Osteoblast (primary cell): ENCODE measurements around the gene SSTR1. TPM values are rescaled to one million over a fixed set of nuclear protein-coding genes. Genes with fewer than 3 reads are reported as not detected.
A peak's percentile ranks its signal among the peaks of the same experiment; 100 is the strongest.

ENCODE experiments used
- DNase-seq: peaks from one replicate; pipeline ENCODE4 v3.0.0; 2011; ENCODE audit warnings: low spot score, mixed read lengths; ENCODE audit not compliant: insufficient read length; ENCODE audit errors: missing footprints
- H2AFZ ChIP-seq: 2 replicates; pipeline ENCODE4 v1.6.0; 2011; ENCODE audit warnings: mild to moderate bottlenecking, low read length
- H3K27ac ChIP-seq: 2 replicates; pipeline ENCODE4 v1.5.1; 2011; ENCODE audit warnings: mild to moderate bottlenecking, low read depth, low read length, moderate library complexity
- H3K27me3 ChIP-seq: 2 replicates; pipeline ENCODE4 v1.6.0; 2012; ENCODE audit warnings: mild to moderate bottlenecking, control low read depth, inconsistent platforms, low read length, moderate library complexity; ENCODE audit not compliant: insufficient read depth
- H3K36me3 ChIP-seq: 2 replicates; pipeline ENCODE4 v1.5.1; 2011; ENCODE audit warnings: mild to moderate bottlenecking, low read length, control low read depth, moderate library complexity; ENCODE audit not compliant: insufficient read depth
- H3K4me1 ChIP-seq: 2 replicates; pipeline ENCODE4 v1.5.1; 2011; ENCODE audit warnings: mild to moderate bottlenecking, low read length, control low read depth, moderate library complexity; ENCODE audit not compliant: insufficient read depth
- H3K4me2 ChIP-seq: 2 replicates; pipeline ENCODE4 v1.6.0; 2011; ENCODE audit warnings: mild to moderate bottlenecking, low read length; ENCODE audit not compliant: insufficient read depth
- H3K4me3 ChIP-seq: fragments of 200-600 bp; sonication (generic); 3 replicates; pipeline ENCODE4 v1.5.1; 2012; ENCODE audit warnings: mild to moderate bottlenecking, low read length, inconsistent platforms; ENCODE audit not compliant: insufficient read depth
- H3K79me2 ChIP-seq: 2 replicates; pipeline ENCODE4 v1.6.0; 2012; ENCODE audit warnings: mild to moderate bottlenecking, low read length, control low read depth, inconsistent platforms; ENCODE audit not compliant: insufficient read depth
- H3K9me3 ChIP-seq: 2 replicates; pipeline ENCODE4 v1.5.1; 2011; ENCODE audit warnings: low read depth, low read length, control low read depth
- H4K20me1 ChIP-seq: 2 replicates; pipeline ENCODE4 v1.6.0; 2012; ENCODE audit warnings: mild to moderate bottlenecking, low read length, control low read depth; ENCODE audit not compliant: insufficient read depth
- total RNA-seq: library from RNA; depleted of rRNA; stranded (reverse); fragments of >200 nt; gene quantifications from 2 replicates; pipeline ENCODE4 v1.2.3, GENCODE V29; 2012
- TF ChIP-seq, protein P1 (sequence below): IDR thresholded peaks from 2 replicates; pipeline ENCODE4 v1.5.1; 2011; ENCODE audit warnings: mild to moderate bottlenecking, low read depth, low read length, moderate library complexity; ENCODE audit errors: extremely low read depth

Gene SSTR1
- total RNA-seq, 1 donor: under 0.01 TPM

DNA sequence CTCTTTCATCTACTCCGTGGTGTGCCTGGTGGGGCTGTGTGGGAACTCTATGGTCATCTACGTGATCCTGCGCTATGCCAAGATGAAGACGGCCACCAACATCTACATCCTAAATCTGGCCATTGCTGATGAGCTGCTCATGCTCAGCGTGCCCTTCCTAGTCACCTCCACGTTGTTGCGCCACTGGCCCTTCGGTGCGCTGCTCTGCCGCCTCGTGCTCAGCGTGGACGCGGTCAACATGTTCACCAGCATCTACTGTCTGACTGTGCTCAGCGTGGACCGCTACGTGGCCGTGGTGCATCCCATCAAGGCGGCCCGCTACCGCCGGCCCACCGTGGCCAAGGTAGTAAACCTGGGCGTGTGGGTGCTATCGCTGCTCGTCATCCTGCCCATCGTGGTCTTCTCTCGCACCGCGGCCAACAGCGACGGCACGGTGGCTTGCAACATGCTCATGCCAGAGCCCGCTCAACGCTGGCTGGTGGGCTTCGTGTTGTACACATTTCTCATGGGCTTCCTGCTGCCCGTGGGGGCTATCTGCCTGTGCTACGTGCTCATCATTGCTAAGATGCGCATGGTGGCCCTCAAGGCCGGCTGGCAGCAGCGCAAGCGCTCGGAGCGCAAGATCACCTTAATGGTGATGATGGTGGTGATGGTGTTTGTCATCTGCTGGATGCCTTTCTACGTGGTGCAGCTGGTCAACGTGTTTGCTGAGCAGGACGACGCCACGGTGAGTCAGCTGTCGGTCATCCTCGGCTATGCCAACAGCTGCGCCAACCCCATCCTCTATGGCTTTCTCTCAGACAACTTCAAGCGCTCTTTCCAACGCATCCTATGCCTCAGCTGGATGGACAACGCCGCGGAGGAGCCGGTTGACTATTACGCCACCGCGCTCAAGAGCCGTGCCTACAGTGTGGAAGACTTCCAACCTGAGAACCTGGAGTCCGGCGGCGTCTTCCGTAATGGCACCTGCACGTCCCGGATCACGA lies 2.2 kb downstream of the SSTR1 start:
- H3K79me2 ChIP-seq: no peaks in the 10 kb centered on the region
- H3K27me3 ChIP-seq: no peaks in the 10 kb centered on the region
- TF ChIP-seq, protein P1, sequence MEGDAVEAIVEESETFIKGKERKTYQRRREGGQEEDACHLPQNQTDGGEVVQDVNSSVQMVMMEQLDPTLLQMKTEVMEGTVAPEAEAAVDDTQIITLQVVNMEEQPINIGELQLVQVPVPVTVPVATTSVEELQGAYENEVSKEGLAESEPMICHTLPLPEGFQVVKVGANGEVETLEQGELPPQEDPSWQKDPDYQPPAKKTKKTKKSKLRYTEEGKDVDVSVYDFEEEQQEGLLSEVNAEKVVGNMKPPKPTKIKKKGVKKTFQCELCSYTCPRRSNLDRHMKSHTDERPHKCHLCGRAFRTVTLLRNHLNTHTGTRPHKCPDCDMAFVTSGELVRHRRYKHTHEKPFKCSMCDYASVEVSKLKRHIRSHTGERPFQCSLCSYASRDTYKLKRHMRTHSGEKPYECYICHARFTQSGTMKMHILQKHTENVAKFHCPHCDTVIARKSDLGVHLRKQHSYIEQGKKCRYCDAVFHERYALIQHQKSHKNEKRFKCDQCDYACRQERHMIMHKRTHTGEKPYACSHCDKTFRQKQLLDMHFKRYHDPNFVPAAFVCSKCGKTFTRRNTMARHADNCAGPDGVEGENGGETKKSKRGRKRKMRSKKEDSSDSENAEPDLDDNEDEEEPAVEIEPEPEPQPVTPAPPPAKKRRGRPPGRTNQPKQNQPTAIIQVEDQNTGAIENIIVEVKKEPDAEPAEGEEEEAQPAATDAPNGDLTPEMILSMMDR: no peak
- no peaks in the 10 kb centered on the region for H4K20me1 ChIP-seq
- H3K4me3 ChIP-seq: peak overlapping the region; percentile 46
- no peaks in the 10 kb centered on the region for H3K36me3 ChIP-seq
- peak overlapping the region; percentile 48 for H3K4me2 ChIP-seq
- no peak overlapping the region for H3K27ac ChIP-seq
- DNase-seq: no peak
- no peaks in the 10 kb centered on the region for H3K4me1 ChIP-seq
- no peaks in the 10 kb centered on the region for H3K9me3 ChIP-seq
- no peak overlapping the region for H2AFZ ChIP-seq

DNA sequence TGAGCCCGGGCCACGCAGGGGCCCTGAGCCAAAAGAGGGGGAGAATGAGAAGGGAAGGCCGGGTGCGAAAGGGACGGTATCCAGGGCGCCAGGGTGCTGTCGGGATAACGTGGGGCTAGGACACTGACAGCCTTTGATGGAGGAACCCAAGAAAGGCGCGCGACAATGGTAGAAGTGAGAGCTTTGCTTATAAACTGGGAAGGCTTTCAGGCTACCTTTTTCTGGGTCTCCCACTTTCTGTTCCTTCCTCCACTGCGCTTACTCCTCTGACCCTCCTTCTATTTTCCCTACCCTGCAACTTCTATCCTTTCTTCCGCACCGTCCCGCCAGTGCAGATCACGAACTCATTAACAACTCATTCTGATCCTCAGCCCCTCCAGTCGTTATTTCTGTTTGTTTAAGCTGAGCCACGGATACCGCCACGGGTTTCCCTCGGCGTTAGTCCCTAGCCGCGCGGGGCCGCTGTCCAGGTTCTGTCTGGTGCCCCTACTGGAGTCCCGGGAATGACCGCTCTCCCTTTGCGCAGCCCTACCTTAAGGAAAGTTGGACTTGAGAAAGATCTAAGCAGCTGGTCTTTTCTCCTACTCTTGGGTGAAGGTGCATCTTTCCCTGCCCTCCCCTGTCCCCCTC lies 3.0 kb downstream of the SSTR1 start:
- Histone ChIP-seq H3K9me3 (no peaks in the 10 kb centered on the region), H3K36me3 (no peaks in the 10 kb centered on the region), H4K20me1 (no peaks in the 10 kb centered on the region), H3K4me3 (peak overlapping the region; percentile 46), H3K4me1 (no peaks in the 10 kb centered on the region), H2AFZ (no peak overlapping the region), H3K79me2 (no peaks in the 10 kb centered on the region), H3K27ac (no peak overlapping the region), H3K4me2 (peak overlapping the region; percentile 48), H3K27me3 (no peaks in the 10 kb centered on the region)
- DNase-seq: peak; percentile 87
- TF ChIP-seq, protein P1: no peak

DNA sequence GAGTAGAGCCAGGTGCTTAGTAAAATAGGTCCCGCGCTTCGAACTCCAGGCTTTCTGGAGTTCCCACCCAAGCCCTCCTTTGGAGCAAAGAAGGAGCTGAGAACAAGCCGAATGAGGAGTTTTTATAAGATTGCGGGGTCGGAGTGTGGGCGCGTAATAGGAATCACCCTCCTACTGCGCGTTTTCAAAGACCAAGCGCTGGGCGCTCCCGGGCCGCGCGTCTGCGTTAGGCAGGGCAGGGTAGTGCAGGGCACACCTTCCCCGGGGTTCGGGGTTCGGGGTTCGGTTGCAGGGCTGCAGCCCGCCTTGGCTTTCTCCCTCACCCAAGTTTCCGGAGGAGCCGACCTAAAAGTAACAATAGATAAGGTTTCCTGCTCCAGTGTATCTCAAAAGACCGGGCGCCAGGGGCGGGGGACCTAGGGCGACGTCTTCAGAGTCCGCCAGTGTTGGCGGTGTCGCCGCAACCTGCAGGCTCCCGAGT lies 3.6 kb downstream of the SSTR1 start:
- H3K4me3 ChIP-seq: peak overlapping the region; percentile 46
- no peaks in the 10 kb centered on the region for H3K4me1 ChIP-seq
- no peaks in the 10 kb centered on the region for H3K36me3 ChIP-seq
- no peak overlapping the region for H3K4me2 ChIP-seq
- no peak overlapping the region for H3K27ac ChIP-seq
- DNase-seq: no peak
- TF ChIP-seq, protein P1: no peak
- H3K27me3 ChIP-seq: no peaks in the 10 kb centered on the region
- H2AFZ ChIP-seq: no peak overlapping the region
- H3K79me2 ChIP-seq: no peaks in the 10 kb centered on the region
- H3K9me3 ChIP-seq: no peaks in the 10 kb centered on the region
- no peaks in the 10 kb centered on the region for H4K20me1 ChIP-seq

DNA sequence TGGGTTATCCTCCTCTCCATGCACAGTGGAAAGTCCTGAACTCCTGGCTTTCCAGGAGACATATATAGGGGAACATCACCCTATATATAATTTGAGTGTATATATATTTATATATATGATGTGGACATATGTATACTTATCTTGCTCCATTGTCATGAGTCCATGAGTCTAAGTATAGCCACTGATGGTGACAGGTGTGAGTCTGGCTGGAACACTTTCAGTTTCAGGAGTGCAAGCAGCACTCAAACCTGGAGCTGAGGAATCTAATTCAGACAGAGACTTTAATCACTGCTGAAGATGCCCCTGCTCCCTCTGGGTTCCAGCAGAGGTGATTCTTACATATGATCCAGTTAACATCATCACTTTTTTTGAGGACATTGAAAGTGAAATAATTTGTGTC lies 4.4 kb downstream of the SSTR1 start:
- DNase-seq: no peak
- no peaks in the 10 kb centered on the region for H3K9me3 ChIP-seq
- H3K36me3 ChIP-seq: no peaks in the 10 kb centered on the region
- no peak overlapping the region for H3K27ac ChIP-seq
- H3K4me1 ChIP-seq: no peaks in the 10 kb centered on the region
- H3K79me2 ChIP-seq: no peaks in the 10 kb centered on the region
- TF ChIP-seq, protein P1: no peak
- H3K4me3 ChIP-seq: no peak overlapping the region
- H3K27me3 ChIP-seq: no peaks in the 10 kb centered on the region
- no peak overlapping the region for H2AFZ ChIP-seq
- no peak overlapping the region for H3K4me2 ChIP-seq
- H4K20me1 ChIP-seq: no peaks in the 10 kb centered on the region
